NB4 (cell line): ENCODE results near the gene PARD3.

Experiments used
- CTCF ChIP-seq: IDR thresholded peaks from one replicate; pipeline ENCODE4 v1.5.1; 2012; ENCODE audit warnings: low read depth, low read length
- POLR2A ChIP-seq: IDR thresholded peaks from 2 replicates; pipeline ENCODE4 v1.6.1; 2011; ENCODE audit warnings: mild to moderate bottlenecking; ENCODE audit not compliant: insufficient read length; ENCODE audit errors: extremely low read depth

GRCh38 chr10:34244756-34245484 is 570.2 kb downstream of the PARD3 start:
- TF ChIP-seq CTCF, result no peak
- no peak for TF ChIP-seq POLR2A
